Fibroblast of pulmonary artery (primary cell): Measurements from ENCODE around the gene ZNF518B.
A peak's percentile ranks its signal among the peaks of the same experiment; 100 is the strongest.
"Not testable (repeated sequence)": the region's sequence is repeated elsewhere in the genome, so short reads cannot be mapped to it uniquely, and the experiment has no call there.

Experiments used
- DNase-seq: peaks from one replicate; pipeline ENCODE4 v3.0.0-alpha.2; 2010; ENCODE audit warnings: low read depth
- H3K4me3 ChIP-seq: replicated peaks from 2 replicates; pipeline ENCODE4 v1.5.1; 2011; ENCODE audit warnings: low read depth, mild to moderate bottlenecking, control low read depth, low read length, moderate library complexity
- CTCF ChIP-seq: IDR thresholded peaks from 2 replicates; pipeline ENCODE4 v1.5.1; 2011; ENCODE audit warnings: mild to moderate bottlenecking, control low read depth, low read length, inconsistent platforms; ENCODE audit errors: missing control alignments

The ZNF518B gene

GRCh38 chr4:10448991-10449390, 8.2 kb downstream of the ZNF518B start:
- no peak overlapping the region for H3K4me3 ChIP-seq
- no peak for DNase-seq
- no peak for TF ChIP-seq CTCF

GRCh38 chr4:10442976-10443375, 14.2 kb downstream of the ZNF518B start:
- no peak for TF ChIP-seq CTCF
- peak; percentile 35 for DNase-seq
- no peak overlapping the region for H3K4me3 ChIP-seq

GRCh38 chr4:10441512-10441911, 15.7 kb downstream of the ZNF518B start:
- no peak overlapping the region for H3K4me3 ChIP-seq
- DNase-seq: no peak
- TF ChIP-seq CTCF: no peak

- DNase-seq: no peak
- no peak overlapping the region for H3K4me3 ChIP-seq
- no peak for TF ChIP-seq CTCF
These were observed 18.3 kb downstream of the ZNF518B start for GRCh38 chr4:10438924-10439323.

GRCh38 chr4:10437735-10438134, 19.5 kb downstream of the ZNF518B start:
- H3K4me3 ChIP-seq: no peak overlapping the region
- TF ChIP-seq CTCF: no peak
- no peak for DNase-seq

- not testable (repeated sequence) for DNase-seq, H3K4me3 ChIP-seq
These were observed 29.5 kb downstream of the ZNF518B start for GRCh38 chr4:10427680-10428079.

- no peak overlapping the region for H3K4me3 ChIP-seq
- no peak for DNase-seq
- TF ChIP-seq CTCF: no peak
These were observed 35.7 kb downstream of the ZNF518B start for GRCh38 chr4:10421344-10422055.
